IPS-20b (cell line): ENCODE measurements around the gene COPG1.

Experiments
- H3K27ac ChIP-seq: one replicate; pipeline ENCODE4 v1.5.1; 2013; ENCODE audit warnings: low read length
- H3K27me3 ChIP-seq: 2 replicates; pipeline ENCODE4 v1.6.1; 2013; ENCODE audit warnings: mild to moderate bottlenecking, low read length, inconsistent platforms; ENCODE audit not compliant: insufficient read depth
- H3K36me3 ChIP-seq: 2 replicates; pipeline ENCODE4 v1.6.1; 2013; ENCODE audit warnings: low read depth, mild to moderate bottlenecking, inconsistent platforms, low read length, moderate library complexity; ENCODE audit not compliant: insufficient read depth
- H3K4me1 ChIP-seq: 2 replicates; pipeline ENCODE4 v1.6.1; 2013; ENCODE audit warnings: mild to moderate bottlenecking, control low read depth, inconsistent platforms, low read length, moderate library complexity; ENCODE audit not compliant: insufficient read depth
- H3K4me3 ChIP-seq: 2 replicates; pipeline ENCODE4 v1.5.1; 2013; ENCODE audit warnings: mild to moderate bottlenecking, low read length, inconsistent platforms
- H3K9ac ChIP-seq: 2 replicates; pipeline ENCODE4 v1.6.1; 2013; ENCODE audit warnings: low read depth, mild to moderate bottlenecking, inconsistent platforms, low read length, moderate library complexity
- H3K9me3 ChIP-seq: 2 replicates; pipeline ENCODE4 v1.6.1; 2013; ENCODE audit warnings: mild to moderate bottlenecking, low read depth, low read length, inconsistent platforms; ENCODE audit not compliant: insufficient read depth

Gene COPG1

GRCh38 chr3:129311054-129311902, 61.9 kb downstream of the COPG1 start:
- Histone ChIP-seq H3K9me3 (no peaks in the 10 kb centered on the region), H3K27ac (no peak overlapping the region), H3K9ac (no peak overlapping the region), H3K27me3 (no peaks in the 10 kb centered on the region), H3K4me3 (no peak overlapping the region), H3K4me1 (peaks cover 5% of the 10 kb centered on the region), H3K36me3 (no peaks in the 10 kb centered on the region)

- no peaks in the 10 kb centered on the region for H3K36me3 ChIP-seq
- H3K27me3 ChIP-seq = no peaks in the 10 kb centered on the region
- no peaks in the 10 kb centered on the region for H3K9me3 ChIP-seq
- peaks cover 4% of the 10 kb centered on the region for H3K4me1 ChIP-seq
- no peak overlapping the region for H3K9ac ChIP-seq
- no peak overlapping the region for H3K4me3 ChIP-seq
- H3K27ac ChIP-seq = no peak overlapping the region
Measured at GRCh38 chr3:129312021-129312639, 62.7 kb downstream of the COPG1 start.

- Histone ChIP-seq H3K9ac (no peak overlapping the region), H3K4me1 (peaks cover 4% of the 10 kb centered on the region), H3K9me3 (no peaks in the 10 kb centered on the region), H3K27ac (no peak overlapping the region), H3K27me3 (no peaks in the 10 kb centered on the region), H3K4me3 (no peak overlapping the region), H3K36me3 (no peaks in the 10 kb centered on the region)
Measured at GRCh38 chr3:129312671-129313414, 63.4 kb downstream of the COPG1 start.

DNA sequence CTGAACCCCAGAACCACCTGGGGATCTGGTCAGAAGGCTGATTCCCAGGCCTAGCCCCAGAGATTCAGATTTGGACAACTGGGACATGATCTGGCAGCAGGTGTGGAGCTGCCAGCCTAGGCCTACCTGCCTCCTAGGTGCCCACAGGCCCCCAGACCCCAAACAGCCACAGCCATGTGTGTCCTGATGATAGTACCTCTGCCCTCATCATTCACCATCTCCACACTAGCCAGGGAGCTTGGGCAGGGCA, 63.9 kb downstream of the COPG1 start:
- no peak overlapping the region for H3K9ac ChIP-seq

GRCh38 chr3:129313665-129314385, 64.4 kb downstream of the COPG1 start:
- peaks cover 4% of the 10 kb centered on the region for H3K4me1 ChIP-seq
- H3K9ac ChIP-seq = peak overlapping the region; percentile 92; the same call in 1 of the 2 replicates
- no peaks in the 10 kb centered on the region for H3K9me3 ChIP-seq
- no peaks in the 10 kb centered on the region for H3K36me3 ChIP-seq
- no peak overlapping the region for H3K27ac ChIP-seq
- no peaks in the 10 kb centered on the region for H3K27me3 ChIP-seq
- peak overlapping the region; percentile 79 for H3K4me3 ChIP-seq

More for the DNA sequence above, 63.9 kb downstream of the COPG1 start:
- Histone ChIP-seq H3K9me3 (no peaks in the 10 kb centered on the region), H3K27ac (no peak overlapping the region), H3K36me3 (no peaks in the 10 kb centered on the region), H3K4me1 (peaks cover 4% of the 10 kb centered on the region), H3K27me3 (no peaks in the 10 kb centered on the region), H3K4me3 (no peak overlapping the region)

DNA sequence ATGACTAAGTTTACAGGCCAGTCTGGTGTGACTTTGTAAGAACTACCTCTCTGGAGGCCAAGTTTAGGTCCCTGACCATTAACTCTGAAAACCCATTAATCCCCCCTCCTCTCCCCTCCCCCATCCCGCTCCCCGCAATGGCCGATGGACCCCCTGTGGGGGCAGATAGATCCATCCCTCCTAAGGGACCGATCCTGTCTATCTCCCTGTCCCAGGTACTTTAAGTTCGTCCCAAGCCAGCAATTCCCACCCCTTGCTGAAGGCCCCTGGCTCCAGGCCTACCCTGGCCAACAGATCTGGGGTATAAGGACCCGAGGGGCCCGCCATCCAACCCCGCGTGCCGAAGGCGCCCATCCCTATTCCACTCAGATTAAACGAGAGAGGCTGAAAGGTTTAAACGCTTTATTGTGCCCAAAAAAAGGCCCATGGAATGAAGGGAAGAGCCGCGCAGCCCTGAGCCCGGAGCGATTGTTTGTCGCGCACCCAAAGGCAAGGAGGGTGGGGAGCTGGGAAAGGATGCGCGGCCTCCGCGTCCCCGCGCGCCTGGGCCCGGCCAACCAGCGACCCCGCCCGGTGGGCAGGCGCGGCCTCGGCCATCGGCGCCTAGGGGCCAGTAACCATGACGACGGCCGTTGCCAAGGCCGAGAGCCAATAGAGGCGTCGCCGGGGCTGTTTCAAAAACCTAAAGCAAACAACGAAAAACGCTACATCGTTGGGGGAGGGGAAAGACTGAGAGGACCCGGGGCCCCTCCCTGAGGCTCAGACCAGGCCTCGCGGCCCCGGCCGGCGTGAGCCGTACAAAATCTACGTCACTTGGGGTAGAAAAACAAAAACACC, 65.2 kb downstream of the COPG1 start:
- Histone ChIP-seq H3K36me3 (no peaks in the 10 kb centered on the region), H3K27ac (peak overlapping the region; percentile 19), H3K4me3 (peak overlapping the region; percentile 79), H3K9me3 (no peaks in the 10 kb centered on the region), H3K4me1 (peaks cover 4% of the 10 kb centered on the region), H3K27me3 (no peaks in the 10 kb centered on the region), H3K9ac (peak overlapping the region; percentile 92)

DNA sequence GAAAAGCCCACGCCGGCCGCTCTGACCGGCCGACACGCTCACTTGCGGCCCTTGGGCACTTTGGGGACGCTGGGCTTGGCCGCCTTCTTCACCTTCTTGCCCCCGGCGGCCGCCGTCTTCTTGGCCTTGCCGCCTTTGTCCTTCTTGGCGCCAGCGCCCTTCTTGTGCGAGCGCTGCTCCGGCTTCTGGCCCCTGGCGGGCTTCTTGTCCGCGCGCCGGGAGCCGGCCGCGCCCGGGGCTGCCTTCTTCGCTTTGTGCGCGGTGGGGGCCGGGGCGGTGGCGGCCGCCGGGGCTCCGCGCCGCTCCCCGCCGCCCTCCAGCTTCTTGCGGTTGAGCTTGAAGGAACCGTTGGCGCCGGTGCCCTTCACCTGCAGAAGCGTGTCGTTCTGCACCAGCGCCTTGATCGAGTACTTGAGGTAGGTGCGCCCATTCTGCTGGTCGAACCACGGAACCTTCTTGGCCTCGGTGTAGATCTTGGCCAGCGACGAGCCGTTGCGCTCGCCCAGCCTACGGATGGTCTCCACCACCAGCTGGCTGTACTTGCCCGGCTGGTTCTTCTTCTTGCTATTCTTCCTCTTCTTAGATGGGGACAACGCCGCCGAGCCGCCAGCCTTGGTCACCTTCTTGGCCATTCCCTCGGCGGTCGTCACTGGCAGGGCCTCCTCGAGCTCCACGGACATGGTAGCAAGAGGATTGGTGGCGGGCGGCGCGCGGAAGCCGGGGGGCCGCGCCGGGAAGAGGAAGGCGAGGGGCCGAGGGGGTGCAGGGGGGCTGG, 66.0 kb downstream of the COPG1 start:
- peaks cover 4% of the 10 kb centered on the region for H3K4me1 ChIP-seq
- peak overlapping the region; percentile 19 for H3K27ac ChIP-seq
- peaks cover 7% of the 10 kb centered on the region; the same call in 1 of the 2 replicates for H3K36me3 ChIP-seq
- H3K4me3 ChIP-seq = peak overlapping the region; percentile 79
- peak overlapping the region; percentile 92 for H3K9ac ChIP-seq
- H3K27me3 ChIP-seq = no peaks in the 10 kb centered on the region
- H3K9me3 ChIP-seq = no peaks in the 10 kb centered on the region

- Histone ChIP-seq H3K4me1 (peaks cover 4% of the 10 kb centered on the region; the same call in 1 of the 2 replicates), H3K9ac (peak overlapping the region; percentile 80; the same call in 1 of the 2 replicates), H3K9me3 (no peaks in the 10 kb centered on the region), H3K27ac (no peak overlapping the region), H3K36me3 (peaks cover 12% of the 10 kb centered on the region), H3K27me3 (no peaks in the 10 kb centered on the region), H3K4me3 (peak overlapping the region; percentile 82; the same call in 1 of the 2 replicates)
Measured at GRCh38 chr3:129315998-129316247, 66.5 kb downstream of the COPG1 start.

GRCh38 chr3:129316248-129317013, 67.0 kb downstream of the COPG1 start:
- Histone ChIP-seq H3K36me3 (peaks cover 17% of the 10 kb centered on the region), H3K27ac (peak overlapping the region; percentile 15), H3K9ac (peak overlapping the region; percentile 80; the same call in 1 of the 2 replicates), H3K9me3 (no peaks in the 10 kb centered on the region), H3K27me3 (no peaks in the 10 kb centered on the region), H3K4me1 (peaks cover 4% of the 10 kb centered on the region; the same call in 1 of the 2 replicates), H3K4me3 (peak overlapping the region; percentile 82)
